ENCODE data around the gene PRMT7.

The PRMT7 gene, protein sequence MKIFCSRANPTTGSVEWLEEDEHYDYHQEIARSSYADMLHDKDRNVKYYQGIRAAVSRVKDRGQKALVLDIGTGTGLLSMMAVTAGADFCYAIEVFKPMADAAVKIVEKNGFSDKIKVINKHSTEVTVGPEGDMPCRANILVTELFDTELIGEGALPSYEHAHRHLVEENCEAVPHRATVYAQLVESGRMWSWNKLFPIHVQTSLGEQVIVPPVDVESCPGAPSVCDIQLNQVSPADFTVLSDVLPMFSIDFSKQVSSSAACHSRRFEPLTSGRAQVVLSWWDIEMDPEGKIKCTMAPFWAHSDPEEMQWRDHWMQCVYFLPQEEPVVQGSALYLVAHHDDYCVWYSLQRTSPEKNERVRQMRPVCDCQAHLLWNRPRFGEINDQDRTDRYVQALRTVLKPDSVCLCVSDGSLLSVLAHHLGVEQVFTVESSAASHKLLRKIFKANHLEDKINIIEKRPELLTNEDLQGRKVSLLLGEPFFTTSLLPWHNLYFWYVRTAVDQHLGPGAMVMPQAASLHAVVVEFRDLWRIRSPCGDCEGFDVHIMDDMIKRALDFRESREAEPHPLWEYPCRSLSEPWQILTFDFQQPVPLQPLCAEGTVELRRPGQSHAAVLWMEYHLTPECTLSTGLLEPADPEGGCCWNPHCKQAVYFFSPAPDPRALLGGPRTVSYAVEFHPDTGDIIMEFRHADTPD

DNA sequence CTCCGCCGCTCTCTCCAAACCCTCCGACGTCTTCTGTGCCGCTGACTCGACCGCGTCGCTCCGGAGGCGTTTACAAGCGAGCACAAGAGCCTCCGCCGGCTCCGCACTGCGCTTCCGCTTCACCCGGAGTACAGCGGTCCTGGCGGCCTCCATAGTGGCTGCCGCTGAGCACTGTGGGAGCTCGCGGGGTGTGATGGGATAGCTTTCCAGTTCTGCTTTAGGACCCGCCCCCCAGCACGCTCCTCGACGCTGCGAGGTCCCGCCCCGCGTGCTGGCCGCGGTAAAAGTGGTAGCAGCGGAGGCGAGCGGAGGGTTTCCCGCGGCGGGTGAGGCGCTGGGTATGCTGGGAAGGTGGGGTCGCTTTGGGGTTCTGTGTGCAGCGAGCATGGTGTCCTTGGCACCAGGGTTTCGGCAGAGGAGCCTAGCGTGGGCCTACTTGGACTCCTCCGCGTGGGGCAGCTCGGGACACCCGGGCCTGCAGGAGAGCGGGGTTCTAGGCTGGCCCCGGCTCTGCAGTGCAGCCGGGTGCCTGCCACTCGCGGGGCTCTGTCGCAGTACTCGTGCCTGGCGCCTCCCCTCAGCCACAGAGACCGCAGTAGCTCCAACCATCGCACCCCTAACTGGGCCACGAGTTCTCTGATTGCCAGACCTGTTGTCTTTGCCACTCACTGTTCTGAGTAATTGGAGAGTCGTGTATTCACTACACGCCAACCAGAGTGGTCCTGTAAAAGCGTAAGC, at the start of gene PRMT7, which contains the start of gene SLC7A6OS:
Gene PRMT7, plus strand, starts transcription at position 246 of the 738 bp plus-strand sequence. CDS start 4,961 bp downstream, outside the sequence.
Gene SLC7A6OS, minus strand, starts transcription at position 173 of the 738 bp plus-strand sequence. Its CDS starts 20 bp downstream, at position 153.
- peak; percentile 82 for DNase-seq (ENCODE audit: low read depth in 2 of 2)

DNA sequence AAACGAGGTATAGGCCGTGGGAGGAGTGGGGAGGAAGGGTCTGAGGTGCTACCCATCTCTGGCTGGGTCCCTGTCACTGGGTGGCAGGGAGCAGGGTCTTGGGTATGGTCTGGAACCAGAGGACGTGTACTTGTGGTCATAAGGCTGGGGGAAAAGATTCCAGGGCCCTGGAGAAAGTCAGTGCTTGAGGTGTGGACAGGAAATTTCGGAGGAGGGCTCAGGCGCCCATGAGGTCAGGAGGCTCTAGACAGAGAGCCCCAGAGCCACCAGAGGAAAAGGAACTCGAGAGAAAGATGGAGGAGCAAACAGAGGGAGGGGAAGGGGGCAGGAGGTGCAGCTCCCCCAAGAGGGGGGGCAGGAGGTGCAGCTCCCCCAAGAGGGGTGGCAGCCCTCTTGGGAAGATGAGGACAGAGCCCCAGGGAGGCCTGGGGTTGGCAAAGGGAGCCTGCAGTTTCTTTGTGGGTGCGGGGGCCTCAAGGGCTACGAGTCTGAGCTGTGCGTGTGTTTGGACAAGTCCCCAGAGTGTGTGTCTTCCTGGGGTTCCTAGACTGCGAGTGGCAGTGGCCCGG, 47.2 kb upstream of the PRMT7 start:
- DNase-seq (ENCODE audit: low read depth in 2 of 2): no peak

DNA sequence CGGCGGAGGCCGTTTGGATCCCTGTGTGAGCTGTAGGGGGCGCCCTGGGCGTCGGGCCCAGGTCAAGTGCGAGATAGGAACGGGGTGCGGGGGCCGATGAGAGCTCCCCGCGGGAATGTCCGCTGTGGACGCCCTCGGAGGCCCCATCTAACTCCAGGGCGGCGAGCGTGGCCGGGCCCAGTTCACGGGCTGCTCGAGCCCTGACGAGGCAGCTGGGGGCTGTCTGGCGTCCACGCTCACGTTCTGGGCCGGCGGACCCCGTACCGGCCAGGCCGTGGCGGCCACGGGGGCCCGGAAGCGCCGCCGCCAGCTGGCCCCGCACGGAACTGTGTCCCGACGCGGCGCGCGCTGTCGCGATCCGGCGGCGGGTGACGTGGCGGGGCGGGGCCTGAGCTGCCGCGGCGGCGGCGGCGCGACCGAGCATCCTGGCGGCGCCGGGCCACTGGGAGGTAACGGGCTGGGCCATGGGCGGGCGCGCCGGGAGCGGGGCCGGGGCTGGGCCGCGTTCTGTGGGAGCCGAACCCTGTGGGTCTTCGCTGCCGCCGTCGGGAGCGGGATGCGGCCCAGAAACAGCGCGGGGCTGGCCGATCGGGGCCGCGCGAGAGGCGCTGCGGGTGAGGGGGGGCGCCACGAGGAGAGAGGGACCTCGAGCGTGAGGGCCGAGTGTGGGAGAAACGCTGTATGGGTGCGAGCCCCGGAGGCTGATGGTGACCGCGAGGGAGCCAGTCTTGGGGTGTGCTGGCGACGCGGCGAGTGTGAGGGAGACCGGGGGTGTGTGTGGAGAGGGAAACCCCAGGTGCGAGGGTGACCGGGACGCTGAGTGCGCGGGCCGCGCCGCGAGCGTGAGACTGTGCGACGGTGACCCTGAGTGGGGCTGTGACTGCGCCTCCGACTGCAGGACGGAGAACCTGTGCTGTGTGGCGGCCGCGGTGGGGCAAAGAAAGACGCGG, 46.4 kb upstream of the PRMT7 start, which contains the start of gene SLC7A6:
Gene SLC7A6, plus strand, starts transcription at position 399 of the 950 bp plus-strand sequence. CDS start 10,201 bp downstream, outside the sequence.
- DNase-seq (ENCODE audit: low read depth in 2 of 2): peak; percentile 63 to 80

DNA sequence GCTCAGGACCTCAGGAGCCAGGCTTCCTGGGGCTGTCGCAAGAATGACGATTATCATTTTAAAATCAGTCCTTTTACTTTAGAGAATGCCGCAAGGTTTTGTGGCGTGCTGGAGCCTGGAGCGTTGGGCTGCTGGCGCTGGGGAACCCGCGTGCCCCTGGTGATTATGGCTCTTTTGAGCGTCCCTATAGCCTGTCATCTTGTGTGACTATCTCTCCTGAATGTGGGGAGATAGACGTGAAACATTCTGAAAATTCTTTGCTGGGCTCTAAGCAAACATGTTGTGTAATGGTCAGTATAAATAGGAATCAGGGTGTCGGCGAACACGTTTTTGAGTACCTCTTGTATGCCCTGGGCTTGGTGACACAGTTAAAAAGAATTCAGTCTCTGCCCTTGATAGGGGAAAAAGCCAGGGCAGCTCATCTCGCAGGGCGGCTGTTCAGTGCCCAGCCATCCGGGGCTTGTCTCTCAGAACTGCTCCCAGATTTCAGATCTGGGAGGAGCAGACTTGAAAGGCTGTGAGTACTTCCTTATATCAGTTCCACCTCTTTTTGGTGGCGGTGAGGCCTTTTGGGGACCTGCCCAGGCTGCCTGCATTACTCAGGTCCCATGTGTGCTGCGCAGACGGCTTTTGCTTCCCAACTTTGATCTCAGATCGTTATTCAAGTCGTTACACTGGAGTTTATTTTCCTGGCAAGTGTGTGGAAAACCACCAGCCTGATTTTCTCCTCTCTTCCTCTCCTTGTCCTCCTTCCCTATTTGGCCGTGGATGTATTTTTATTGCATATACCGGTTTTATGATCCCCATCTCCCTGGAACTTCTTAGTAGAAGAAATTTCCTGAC, 45.5 kb upstream of the PRMT7 start:
- DNase-seq (ENCODE audit: low read depth in 2 of 2): no peak

DNA sequence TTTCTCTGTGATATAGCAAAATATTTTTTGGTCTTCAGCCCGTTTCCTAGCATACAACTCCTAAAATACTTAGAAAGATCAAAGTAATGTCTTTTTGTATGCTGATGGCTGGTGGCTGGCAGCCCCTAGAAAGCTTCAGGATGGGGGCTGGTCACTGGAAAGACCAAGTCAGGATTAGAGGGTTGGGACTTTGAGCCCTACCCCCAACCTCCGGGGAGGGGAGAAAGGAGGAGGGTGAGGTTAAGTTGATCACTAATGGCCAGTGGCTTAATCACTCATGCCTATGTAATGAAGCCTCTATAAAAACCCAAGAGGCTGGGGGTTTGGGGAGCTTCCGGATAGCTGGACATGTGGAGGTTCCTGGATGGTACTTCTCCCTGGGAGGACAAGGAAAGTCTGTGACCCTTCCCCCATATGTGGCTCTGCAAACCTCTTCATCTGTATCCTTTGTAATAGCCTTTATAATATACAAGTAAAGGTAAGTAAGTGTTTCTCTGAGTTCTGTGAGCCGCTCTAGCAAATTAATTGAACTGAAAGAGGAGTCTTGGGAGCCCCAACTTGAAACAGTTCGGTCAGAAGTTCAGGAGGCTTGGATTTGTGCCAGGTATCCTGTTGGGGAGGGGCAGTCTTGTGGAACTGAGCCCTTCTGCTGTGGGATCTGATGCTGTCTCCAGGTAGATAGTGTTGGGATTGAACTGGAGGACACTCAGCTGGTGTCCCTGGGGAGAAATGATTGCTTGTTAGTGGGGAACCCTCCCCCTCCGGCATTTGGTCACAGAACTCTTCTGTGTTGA, 43.0 kb upstream of the PRMT7 start:
- no peak for DNase-seq (ENCODE audit: low read depth in 2 of 2)

DNA sequence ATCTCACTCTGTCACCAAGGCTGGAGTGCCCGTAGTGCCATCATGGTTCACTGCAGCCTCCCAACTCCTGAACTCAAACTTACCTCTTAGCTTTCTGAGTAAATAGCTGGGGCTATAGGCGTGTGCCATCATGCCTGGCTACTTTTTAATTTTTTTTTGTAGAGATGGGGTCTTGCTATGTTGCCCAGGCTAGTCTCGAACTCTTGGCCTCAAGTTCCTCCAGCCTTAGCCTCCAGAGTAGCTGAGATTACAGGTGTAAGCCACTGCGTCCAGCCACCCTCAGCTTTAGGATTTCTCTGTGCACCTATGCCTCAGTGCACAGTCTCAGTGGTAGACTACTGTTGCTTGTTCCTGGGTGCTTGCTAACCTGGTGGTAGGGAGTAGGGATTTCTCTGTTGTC, 41.0 kb upstream of the PRMT7 start:
- no peak for DNase-seq (ENCODE audit: low read depth in 2 of 2)

DNA sequence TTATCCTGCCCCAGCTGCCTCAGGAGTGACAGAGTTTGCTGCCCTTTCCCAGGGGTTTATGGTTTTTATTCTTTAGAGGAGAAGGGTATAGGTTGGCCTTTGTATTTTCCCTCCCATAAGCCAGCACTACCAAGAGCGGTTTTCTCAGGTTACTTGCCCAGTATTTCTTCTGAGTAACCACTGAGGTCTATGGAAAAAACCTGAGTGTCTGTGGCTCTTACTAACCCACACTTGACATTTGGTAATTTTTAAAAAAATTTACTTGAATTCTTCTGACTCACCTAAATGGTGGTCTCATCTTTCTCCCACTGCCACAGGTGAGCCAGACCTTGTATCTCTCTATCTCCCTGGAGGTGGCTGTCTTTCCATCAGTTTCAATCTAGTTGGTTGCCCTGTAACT, 40.5 kb upstream of the PRMT7 start:
- no peak for DNase-seq (ENCODE audit: low read depth in 2 of 2)

DNA sequence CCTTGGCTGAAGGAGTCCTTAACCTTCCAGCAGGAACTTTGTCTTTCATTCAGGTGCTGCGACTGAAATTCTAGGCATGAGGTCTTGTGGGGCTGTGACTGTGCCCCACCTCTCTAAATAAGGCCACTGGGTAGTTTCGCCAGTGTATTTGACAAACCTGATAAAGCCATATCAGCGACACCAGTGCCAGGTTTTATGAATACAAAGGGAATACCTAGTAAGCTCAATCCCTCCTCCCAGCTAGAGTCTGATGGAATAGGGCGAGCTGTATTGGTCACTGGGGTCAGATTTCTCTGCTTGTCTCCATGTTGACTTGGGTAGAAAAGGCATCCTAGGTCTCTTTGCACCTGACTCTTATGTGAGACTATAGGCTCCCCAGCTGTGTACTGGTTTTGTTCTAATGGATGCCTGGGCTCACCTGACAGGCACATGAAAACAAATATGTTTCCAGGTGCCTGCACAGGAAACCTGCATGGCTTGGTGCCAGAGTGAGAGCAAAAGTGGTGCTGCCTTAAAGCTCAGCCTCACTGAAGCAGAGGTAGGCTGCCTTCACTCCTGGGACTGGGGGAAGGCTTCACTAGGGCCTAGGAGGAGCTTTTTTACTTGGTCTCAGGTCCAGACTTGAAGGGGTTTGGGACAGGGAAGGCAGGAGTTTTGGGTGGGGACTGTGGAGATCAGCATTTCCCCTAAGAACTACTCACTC, 38.2 kb upstream of the PRMT7 start:
- no peak for DNase-seq (ENCODE audit: low read depth in 2 of 2)

DNA sequence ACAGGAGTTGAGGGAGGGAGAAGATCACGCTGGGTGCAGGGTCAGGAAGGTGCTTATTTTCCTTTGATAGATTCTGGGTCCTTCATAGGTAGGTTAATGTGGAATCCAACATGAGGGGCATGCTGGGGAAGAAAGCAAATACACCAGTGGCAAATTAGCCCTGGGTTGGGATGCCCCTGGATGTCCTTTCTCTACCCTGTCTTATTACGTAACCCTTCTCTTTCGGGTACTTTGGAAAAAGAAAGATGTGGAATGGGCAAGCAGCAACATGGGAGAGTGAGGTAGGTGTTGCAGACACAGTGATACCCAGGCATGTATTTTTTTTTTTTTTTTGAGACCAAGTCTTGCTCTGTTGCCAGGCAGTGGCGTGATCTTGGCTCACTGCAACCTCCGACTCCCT, 37.4 kb upstream of the PRMT7 start:
- no peak for DNase-seq (ENCODE audit: low read depth in 2 of 2)

DNA sequence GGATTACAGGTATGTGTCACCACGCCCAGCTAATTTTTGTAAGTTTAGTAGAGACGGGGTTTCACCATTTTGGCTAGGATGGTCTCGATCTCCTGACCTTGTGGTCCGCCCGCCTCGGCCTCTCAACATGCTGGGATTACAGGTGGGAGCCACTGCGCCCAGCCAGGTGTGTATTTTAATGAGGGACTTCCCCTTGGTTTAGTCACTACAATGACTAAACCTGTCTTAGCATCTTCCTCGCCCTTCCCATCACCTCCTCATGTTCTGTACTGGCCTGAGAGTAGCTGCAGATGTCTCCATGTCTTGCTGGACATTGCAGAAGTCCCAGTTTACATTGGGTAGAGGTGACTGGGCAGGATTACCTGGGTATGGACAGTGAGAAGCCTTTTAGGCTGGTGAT, 36.9 kb upstream of the PRMT7 start:
- DNase-seq (ENCODE audit: low read depth in 2 of 2): no peak

DNA sequence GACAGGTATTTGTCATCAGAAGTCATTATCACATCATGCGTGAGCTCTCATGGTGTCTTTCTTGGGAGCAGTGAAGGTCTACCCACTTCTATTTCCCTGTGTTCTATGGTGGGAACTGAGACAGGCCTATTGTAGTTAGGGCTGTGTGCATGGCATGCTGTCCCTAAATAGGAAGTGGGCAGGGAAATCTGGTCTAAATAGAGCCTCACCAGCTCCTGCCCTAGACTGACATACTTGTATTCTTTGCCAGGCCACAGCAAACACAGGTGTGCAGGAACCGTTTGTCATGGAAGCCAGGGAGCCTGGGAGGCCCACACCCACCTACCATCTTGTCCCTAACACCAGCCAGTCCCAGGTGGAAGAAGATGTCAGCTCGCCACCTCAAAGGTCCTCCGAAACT, 36.4 kb upstream of the PRMT7 start:
- DNase-seq (ENCODE audit: low read depth in 2 of 2): no peak

DNA sequence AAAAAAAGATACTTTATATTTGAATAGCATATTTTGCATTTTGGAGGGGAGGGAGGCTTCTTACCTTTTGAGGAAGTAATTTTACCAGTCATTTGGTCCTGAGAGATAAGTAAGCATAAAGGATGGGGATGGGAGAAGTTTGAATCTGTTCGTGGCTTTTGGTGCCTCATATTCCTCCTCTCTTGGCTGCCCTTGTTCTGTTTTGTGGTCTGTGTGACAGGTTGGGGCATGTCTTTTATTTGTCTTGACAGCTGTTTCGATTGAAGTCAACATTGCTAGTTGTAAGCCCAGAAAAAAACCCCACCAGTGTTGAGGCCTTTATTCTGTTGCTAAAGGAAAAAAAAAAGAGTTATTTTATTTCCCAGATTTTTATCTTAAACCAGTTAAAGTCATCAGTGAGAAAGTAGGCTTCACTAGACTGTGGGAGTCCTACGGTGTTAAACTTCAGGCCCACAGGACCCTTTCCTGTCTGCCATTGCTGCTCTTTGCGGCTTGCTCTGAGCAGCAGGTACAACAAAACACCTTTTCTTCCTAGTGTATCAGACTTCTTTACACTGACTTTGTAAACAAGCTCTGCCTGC, 35.1 kb upstream of the PRMT7 start:
- DNase-seq (ENCODE audit: low read depth in 2 of 2): no peak

DNA sequence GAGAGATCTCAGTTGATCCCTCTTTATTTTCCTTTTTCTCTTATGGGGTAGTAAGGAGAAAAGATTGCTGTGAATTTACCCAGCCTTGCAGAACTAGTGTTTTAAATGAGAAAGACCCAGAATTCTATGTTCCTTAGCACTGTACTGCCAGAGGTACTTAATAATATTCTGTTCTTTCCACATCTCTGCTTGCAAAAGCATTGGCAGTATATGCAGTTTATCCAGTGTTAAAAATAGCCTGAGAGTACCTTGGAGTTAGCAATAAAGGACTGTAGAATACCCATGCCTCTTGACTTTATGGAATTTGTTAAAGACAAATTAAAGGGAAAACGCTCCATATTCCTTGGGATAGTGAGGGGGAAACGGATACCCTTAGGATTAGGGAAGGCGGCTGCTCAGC, 34.6 kb upstream of the PRMT7 start:
- no peak for DNase-seq (ENCODE audit: low read depth in 2 of 2)

DNA sequence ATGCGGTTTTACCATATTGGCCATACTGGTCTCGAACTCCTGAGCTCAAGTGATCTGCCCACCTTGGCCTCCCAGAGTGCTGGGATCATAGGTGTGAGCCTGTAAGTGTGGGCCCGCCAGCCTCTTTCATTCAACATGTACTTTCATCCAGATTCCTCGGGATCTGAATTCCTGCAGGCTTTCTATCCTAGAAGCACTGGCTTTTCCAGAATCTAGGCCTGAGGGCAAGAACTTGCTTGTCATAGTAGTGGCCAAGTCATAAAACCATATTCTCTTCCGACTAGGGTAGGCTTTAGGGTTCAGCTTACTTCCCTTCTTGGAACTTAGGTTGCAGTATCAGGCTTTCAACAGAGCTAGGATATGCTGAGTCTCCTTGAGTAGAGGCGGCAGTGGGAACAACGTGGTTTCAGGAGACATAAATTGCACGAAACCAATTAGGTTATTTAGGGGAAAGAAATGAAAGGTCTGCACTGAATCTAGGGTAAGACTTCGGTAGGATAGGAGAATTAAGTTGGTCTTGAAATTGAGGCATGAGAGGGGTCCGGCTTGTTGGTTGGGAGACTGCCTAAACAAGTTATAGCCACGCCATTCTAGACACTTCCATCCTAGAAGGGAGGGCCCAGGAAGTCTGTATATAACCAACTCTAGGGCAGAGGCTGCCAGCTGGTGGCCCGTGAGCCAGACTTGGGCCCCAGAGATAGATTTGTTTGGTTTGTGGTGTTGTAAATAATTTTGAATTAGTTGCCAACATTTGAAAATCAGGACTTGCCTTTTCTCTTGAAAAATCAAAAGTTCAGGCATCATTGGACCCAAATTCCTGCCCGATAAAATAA, 30.9 kb upstream of the PRMT7 start:
- DNase-seq (ENCODE audit: low read depth in 2 of 2): no peak

DNA sequence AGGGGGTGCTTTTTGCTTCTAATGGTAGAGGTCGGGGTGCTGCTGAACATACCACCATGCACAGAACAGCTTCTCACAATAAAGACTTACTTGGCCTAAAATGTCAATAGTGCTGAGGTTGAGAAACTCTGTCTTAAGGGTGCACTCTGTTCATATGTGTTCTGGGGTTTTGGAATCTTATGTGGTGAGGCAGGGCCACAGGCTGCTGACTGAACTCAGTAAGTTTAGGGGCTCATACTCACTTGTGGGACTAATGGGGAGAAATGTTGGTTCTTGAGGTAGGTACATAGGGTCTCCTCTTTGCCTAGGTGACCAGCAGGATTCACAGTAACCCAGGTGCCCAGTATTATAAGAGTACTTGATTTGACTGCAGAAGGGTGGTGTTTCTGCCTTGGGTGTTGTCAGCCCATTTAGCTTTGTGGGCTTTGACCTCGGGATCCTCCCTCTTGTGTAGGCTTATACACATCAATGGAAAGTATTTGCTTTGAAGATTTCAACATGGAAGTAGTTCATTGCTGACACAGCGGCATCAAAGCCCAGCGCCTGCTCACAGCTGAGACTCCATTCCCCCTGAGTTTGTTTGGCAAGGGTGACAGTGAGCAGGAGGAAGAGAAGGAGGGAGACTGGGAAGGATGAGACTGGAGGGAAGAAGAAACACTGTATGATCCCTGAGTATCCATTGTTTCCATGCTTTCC, 29.3 kb upstream of the PRMT7 start:
- no peak for DNase-seq (ENCODE audit: low read depth in 2 of 2)

DNA sequence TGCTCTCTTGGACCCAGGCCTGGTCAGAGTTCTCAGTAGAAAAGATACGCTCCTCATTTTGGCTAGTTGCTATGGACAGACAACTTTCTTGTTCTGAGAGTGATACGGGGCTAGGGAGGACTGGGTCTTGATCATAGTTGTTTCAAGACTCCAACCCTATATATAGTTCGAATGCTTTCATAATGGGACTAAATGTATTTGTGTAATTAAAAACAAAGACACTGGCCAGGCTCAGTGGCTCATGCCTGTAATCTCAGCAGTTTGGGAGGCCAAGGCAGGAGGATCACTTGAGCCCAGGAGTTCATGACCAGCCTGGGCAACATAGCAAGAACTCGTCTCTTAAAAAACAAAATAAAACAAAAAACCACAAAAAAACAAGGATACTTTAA, 28.8 kb upstream of the PRMT7 start:
- no peak for DNase-seq (ENCODE audit: low read depth in 2 of 2)

DNA sequence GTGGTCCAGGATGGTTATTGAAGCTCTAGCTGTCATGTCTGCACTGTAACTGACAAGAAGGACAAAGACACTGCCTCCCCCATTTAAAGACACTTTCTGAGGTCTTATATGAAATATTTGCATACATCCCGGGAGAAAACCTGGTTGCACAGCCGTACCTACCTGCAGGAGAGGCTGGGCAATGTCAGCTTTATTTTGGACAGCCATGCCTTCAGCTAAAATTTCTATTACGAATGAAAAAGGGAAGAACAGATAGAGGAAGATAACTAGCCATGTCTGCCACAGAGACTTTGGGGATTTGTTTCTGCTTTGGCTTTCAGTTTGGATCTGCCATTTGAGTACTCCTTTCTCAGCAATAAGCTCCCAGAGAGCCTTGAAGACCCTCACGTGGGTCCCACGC, 27.5 kb upstream of the PRMT7 start:
- no peak for DNase-seq (ENCODE audit: low read depth in 2 of 2)
